C4-2B (cell line): ENCODE data around the gene CDC42EP1.

Experiments used
- ZFX ChIP-seq: fragments of 450-650 bp; IDR thresholded peaks from 2 replicates; pipeline ENCODE4 v1.6.1; 2017
- TF ChIP-seq, protein P1 (sequence below): fragments of 450-650 bp; conservative IDR thresholded peaks from 2 replicates; pipeline ENCODE4 v1.5.1; 2017; ENCODE audit warnings: mild to moderate bottlenecking

DNA sequence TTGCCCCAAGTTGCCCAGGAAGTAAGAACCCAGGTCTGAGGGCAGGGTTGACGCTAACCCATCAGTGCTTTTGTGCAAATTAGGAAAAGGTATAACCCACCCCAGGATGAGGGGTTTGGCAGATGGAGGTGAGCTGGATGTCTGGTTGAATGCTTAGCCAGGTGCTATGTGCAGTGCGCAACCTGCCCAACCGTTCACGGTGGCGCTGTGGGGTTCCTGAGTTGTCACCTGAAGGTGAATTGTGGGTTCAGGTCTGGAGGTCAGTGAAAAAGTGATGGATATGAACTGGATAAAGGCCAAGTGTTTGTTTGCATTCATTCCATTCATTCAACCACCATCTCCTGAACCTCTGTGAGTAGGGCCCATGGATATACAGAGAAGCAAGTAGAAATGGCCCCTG, 34.0 kb downstream of the CDC42EP1 start:
- TF ChIP-seq, protein P1, sequence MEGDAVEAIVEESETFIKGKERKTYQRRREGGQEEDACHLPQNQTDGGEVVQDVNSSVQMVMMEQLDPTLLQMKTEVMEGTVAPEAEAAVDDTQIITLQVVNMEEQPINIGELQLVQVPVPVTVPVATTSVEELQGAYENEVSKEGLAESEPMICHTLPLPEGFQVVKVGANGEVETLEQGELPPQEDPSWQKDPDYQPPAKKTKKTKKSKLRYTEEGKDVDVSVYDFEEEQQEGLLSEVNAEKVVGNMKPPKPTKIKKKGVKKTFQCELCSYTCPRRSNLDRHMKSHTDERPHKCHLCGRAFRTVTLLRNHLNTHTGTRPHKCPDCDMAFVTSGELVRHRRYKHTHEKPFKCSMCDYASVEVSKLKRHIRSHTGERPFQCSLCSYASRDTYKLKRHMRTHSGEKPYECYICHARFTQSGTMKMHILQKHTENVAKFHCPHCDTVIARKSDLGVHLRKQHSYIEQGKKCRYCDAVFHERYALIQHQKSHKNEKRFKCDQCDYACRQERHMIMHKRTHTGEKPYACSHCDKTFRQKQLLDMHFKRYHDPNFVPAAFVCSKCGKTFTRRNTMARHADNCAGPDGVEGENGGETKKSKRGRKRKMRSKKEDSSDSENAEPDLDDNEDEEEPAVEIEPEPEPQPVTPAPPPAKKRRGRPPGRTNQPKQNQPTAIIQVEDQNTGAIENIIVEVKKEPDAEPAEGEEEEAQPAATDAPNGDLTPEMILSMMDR: no peak
- no peak for TF ChIP-seq ZFX
